Type B pancreatic cell (in vitro differentiated cells): ENCODE data around the gene UBE3C. TPM values are rescaled to one million over a fixed set of nuclear protein-coding genes. Genes with fewer than 3 reads are reported as not detected.

Source experiments
- DNase-seq: peaks from one replicate; pipeline ENCODE4 v3.0.0; 2021; ENCODE audit warnings: mixed read lengths; ENCODE audit not compliant: unreplicated experiment; ENCODE audit errors: extremely low spot score
- H3K27ac Mint-ChIP-seq: 2 replicates; pipeline ENCODE4 v1.8.0; 2021; ENCODE audit warnings: mild to moderate bottlenecking, mixed read lengths
- H3K27me3 Mint-ChIP-seq: 2 replicates; pipeline ENCODE4 v1.8.0; 2021; ENCODE audit warnings: mixed read lengths
- H3K36me3 Mint-ChIP-seq: 2 replicates; pipeline ENCODE4 v1.8.0; 2021; ENCODE audit warnings: mixed read lengths
- H3K4me1 Mint-ChIP-seq: one replicate; pipeline ENCODE4 v1.8.0; 2021; ENCODE audit warnings: mixed read lengths; ENCODE audit not compliant: unreplicated experiment
- H3K4me3 Mint-ChIP-seq: 2 replicates; pipeline ENCODE4 v1.8.0; 2021; ENCODE audit warnings: mild to moderate bottlenecking, mixed read lengths
- H3K9me3 Mint-ChIP-seq: 2 replicates; pipeline ENCODE4 v1.8.0; 2021; ENCODE audit warnings: mixed read lengths
- long read RNA-seq: library from polyadenylated mRNA; unstranded; transcript quantifications from one replicate; pipeline ENCODE4 v2.0.0, GENCODE V29; 2020
- total RNA-seq: library from RNA; stranded (reverse); gene quantifications from 2 replicates; pipeline ENCODE4 v1.2.1, GENCODE V29; 2021; ENCODE audit warnings: low replicate concordance
- TF ChIP-seq, protein P1 (sequence below): fragments of 200-600 bp; sonication (generic); conservative IDR thresholded peaks from 2 replicates; pipeline ENCODE4 v1.5.0; 2021; ENCODE audit warnings: antibody characterized with exemption, mild to moderate bottlenecking

UBE3C gene
- total RNA-seq = 51.6 and 59.3 TPM in 2 replicates
- long read RNA-seq, full-length matches to known transcripts = 3 of 38 reads
- long read RNA-seq, partial matches to known transcripts = 32 of 38 reads
- long read RNA-seq, other reads (novel, unspliced or antisense) = 3 of 38 reads

DNA sequence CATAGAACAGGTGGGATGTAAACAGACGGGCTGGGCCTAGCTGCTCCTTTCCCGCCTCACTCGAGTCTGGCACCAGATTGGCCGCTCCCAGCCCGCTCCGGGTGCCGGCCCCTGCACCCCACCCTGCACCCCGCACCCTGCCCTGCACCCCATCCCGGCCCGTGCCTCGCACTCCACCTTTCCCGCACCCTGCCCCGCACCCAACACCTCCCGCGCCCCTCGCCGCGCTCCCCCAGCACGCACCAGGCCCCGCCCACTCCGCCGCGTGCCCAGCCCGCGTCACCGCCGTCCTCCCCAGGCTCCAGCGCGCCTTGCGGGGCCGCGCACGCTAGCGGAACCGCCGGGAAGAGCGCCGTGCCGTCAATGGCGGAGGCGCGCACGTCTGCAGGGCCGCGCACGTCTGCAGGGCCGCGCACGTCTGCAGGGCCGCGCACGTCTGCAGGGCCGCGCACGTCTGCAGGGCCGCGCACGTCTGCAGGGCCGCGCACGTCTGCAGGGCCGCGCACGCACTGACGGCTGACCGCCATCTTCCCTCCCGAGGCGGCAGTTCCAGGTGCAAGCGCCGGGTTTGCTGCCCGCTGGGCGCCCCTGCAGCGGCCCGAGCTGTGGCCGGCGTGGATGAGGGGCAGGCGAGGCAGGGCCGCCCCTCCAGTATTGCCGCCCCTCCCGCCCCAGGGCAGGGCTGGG is at the start of gene UBE3C:
Gene UBE3C, plus strand, starts transcription at position 503 of the 687 bp plus-strand sequence. CDS start 347 bp downstream, outside the sequence.
- peak within 1 kb of the TSS; percentile 92 for H3K4me3 Mint-ChIP-seq
- peaks cover 33% of the 10 kb centered on the region for H3K4me1 Mint-ChIP-seq
- H3K27ac Mint-ChIP-seq = peak within 1 kb of the TSS; percentile 87
- peaks cover 21% of the 10 kb centered on the region for H3K36me3 Mint-ChIP-seq
- no peaks in the 10 kb centered on the region for H3K27me3 Mint-ChIP-seq
- DNase-seq = peak; percentile 92
- H3K9me3 Mint-ChIP-seq = peaks cover 4% of the 10 kb centered on the region
- TF ChIP-seq, protein P1, sequence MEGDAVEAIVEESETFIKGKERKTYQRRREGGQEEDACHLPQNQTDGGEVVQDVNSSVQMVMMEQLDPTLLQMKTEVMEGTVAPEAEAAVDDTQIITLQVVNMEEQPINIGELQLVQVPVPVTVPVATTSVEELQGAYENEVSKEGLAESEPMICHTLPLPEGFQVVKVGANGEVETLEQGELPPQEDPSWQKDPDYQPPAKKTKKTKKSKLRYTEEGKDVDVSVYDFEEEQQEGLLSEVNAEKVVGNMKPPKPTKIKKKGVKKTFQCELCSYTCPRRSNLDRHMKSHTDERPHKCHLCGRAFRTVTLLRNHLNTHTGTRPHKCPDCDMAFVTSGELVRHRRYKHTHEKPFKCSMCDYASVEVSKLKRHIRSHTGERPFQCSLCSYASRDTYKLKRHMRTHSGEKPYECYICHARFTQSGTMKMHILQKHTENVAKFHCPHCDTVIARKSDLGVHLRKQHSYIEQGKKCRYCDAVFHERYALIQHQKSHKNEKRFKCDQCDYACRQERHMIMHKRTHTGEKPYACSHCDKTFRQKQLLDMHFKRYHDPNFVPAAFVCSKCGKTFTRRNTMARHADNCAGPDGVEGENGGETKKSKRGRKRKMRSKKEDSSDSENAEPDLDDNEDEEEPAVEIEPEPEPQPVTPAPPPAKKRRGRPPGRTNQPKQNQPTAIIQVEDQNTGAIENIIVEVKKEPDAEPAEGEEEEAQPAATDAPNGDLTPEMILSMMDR = no peak

DNA sequence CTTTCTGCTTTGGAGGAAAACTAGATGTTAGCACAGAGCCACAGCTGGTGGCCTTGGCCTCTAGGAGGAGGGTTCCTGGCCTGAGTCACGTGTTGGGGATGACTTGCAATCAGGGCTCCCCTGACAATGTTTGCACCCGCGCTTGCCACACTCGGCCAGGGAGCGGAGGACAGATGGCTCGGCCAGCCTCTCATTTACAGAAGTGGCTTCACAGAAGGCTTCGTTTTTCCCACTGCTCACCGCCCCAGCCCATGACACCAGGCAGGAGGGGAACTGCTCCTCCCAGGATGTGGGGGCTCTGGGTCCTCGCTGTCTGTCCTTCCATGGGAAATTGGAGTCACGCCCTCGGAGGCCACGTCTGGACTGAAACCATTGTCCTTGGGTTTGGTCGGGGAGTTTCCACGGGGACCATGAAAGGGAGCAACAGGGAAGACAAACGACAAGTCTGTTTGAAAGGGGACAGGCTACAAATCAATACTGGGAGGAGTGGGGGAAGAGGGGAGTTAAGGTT is 49.6 kb upstream of the UBE3C start:
- Mint-ChIP-seq H3K27ac (peak overlapping the region; percentile 75), H3K36me3 (no peaks in the 10 kb centered on the region), H3K27me3 (peaks cover 12% of the 10 kb centered on the region), H3K9me3 (peaks cover 3% of the 10 kb centered on the region), H3K4me1 (peaks cover 5% of the 10 kb centered on the region), H3K4me3 (no peak overlapping the region)
- DNase-seq = peak; percentile 60
- TF ChIP-seq, protein P1 = no peak

DNA sequence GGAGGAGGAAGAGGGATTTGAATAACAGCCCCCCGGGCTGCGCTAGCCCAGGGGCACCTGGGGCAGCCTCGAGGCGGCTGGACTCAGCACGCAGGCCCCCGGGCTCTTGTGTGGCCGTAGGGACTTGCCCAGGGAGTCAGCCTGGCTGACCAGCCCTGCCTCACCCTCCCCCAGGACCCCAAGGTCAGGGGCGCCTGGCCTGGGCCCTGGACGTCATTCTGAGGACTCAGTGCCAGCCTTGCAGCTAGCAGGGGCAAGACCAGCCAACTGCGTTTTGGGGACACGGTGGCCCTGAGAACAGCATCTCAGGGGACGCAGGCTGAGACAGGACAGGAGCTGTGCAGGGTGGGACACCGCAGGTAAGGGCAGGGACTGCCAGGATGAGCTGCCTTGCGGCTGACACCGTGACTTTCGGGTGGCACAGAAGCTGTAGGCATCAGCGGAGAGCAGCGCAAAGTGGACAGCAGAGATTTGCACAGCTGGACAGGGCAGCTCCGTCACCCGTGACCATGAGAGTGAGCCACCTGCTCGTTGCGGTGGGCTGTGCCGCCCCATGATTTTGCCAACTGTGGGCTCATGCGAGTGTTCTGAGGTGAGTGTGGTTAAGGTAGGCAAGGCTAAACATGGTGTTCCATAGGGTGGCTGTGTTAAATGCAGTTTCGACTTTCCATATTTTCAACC is 48.1 kb upstream of the UBE3C start:
- Mint-ChIP-seq H3K27me3 (peaks cover 12% of the 10 kb centered on the region), H3K36me3 (no peaks in the 10 kb centered on the region), H3K9me3 (no peaks in the 10 kb centered on the region), H3K4me1 (peaks cover 5% of the 10 kb centered on the region), H3K4me3 (no peak overlapping the region), H3K27ac (no peak overlapping the region)
- peak; percentile 63 for DNase-seq
- TF ChIP-seq, protein P1 = no peak

DNA sequence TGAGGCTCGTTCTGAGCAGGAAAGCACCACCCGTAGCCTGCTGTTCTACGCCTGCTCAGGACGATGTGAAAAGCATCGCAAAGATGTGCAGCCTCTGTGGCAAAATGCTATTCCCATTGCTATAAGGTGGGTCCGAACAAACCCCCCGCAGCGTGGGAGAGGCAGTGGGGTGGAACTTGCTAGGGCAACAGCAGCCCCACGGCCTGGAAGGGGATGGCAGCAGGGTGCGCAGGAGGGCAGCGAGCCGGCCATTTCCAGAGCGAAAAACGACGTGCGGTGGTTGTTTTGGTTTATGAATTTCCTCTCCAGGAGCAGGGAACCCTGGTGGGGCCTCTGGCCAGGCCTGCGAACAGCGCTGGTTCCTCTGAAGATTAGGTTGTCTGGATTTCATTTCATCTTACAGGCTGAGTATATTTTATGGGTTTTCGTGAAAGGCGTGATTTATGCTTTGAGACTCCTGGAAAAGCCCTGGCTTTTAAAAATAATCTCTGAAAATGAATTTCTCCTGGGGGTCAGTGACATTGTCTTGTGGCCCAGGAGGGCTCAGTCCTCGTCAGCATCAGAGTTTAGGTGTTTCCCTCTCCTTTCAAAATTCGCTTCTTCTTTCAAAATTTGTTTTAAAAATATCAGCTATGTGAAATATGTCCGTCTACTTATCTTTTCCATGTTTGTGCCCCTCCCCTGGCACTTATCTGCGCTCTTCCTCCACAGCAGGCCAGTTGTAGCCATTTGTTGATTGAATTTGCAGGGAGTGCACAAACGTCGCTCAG is 42.3 kb upstream of the UBE3C start:
- no peaks in the 10 kb centered on the region for H3K4me1 Mint-ChIP-seq
- no peak overlapping the region for H3K27ac Mint-ChIP-seq
- no peak overlapping the region for H3K4me3 Mint-ChIP-seq
- H3K9me3 Mint-ChIP-seq = no peaks in the 10 kb centered on the region
- H3K36me3 Mint-ChIP-seq = no peaks in the 10 kb centered on the region
- peaks cover 10% of the 10 kb centered on the region for H3K27me3 Mint-ChIP-seq
- TF ChIP-seq, protein P1 = no peak
- no peak for DNase-seq

DNA sequence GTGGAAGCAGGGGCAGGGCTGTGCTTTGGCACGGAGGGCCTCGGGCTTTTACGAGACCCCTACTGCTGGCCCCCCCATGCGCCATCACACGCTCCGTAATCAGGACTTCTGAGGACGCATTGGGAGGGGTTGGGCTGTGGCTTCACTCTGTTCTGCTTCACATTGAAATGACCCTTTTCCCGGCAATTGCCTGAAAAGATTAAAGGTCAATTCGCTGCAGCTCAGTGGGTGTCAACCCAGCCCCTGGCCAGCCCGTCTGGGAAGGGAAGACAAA is 41.7 kb upstream of the UBE3C start:
- no peak overlapping the region for H3K27ac Mint-ChIP-seq
- H3K27me3 Mint-ChIP-seq = peaks cover 10% of the 10 kb centered on the region
- no peak for DNase-seq
- H3K4me3 Mint-ChIP-seq = no peak overlapping the region
- H3K4me1 Mint-ChIP-seq = no peaks in the 10 kb centered on the region
- no peaks in the 10 kb centered on the region for H3K9me3 Mint-ChIP-seq
- TF ChIP-seq, protein P1 = no peak
- H3K36me3 Mint-ChIP-seq = no peaks in the 10 kb centered on the region
